Astrocyte of the spinal cord (primary cell): ENCODE measurements around the gene GPX2.

ENCODE experiments used
- DNase-seq: peaks from one replicate; pipeline ENCODE4 v3.0.0; 2011; ENCODE audit warnings: low read depth, low spot score
- H3K4me3 ChIP-seq: 2 replicates; pipeline ENCODE4 v1.5.1; 2011; ENCODE audit warnings: low read depth, mild to moderate bottlenecking, low read length, moderate library complexity
- CTCF ChIP-seq: IDR thresholded peaks from 2 replicates; pipeline ENCODE4 v1.5.1; 2012; ENCODE audit warnings: low read depth, mild to moderate bottlenecking, low read length, inconsistent platforms
- in situ Hi-C: cut with HindIII; loops from 2 replicates; pipeline ENCODE4 v1.10.0; 2017; ENCODE audit warnings: low sequenced_read_pairs

GPX2 gene

GRCh38 chr14:64954491-64955240 lies 12.1 kb upstream of the GPX2 start:
- H3K4me3 ChIP-seq, result no peak overlapping the region
- in situ Hi-C loops, result no loop called here
- TF ChIP-seq CTCF, result no peak
- no peak for DNase-seq

GRCh38 chr14:64953661-64954060 lies 11.1 kb upstream of the GPX2 start:
- in situ Hi-C loops, result no loop called here
- no peak overlapping the region for H3K4me3 ChIP-seq
- no peak for TF ChIP-seq CTCF
- DNase-seq, result no peak

GRCh38 chr14:64953310-64953654 lies 10.7 kb upstream of the GPX2 start:
- in situ Hi-C loops, result no loop called here
- no peak overlapping the region for H3K4me3 ChIP-seq
- DNase-seq, result no peak
- no peak for TF ChIP-seq CTCF

- peak; percentile 32 for DNase-seq
- H3K4me3 ChIP-seq, result no peak overlapping the region
- in situ Hi-C loops, result no loop called here
- TF ChIP-seq CTCF, result peak; percentile 12
These were observed 10.2 kb upstream of the GPX2 start for GRCh38 chr14:64952598-64953309.

- H3K4me3 ChIP-seq, result no peak overlapping the region
- TF ChIP-seq CTCF, result no peak
- DNase-seq, result no peak
- in situ Hi-C loops, result no loop called here
These were observed 9.2 kb upstream of the GPX2 start for GRCh38 chr14:64951724-64952123.

GRCh38 chr14:64951291-64951690 lies 8.7 kb upstream of the GPX2 start:
- H3K4me3 ChIP-seq, result no peak overlapping the region
- in situ Hi-C loops, result no loop called here
- no peak for DNase-seq
- TF ChIP-seq CTCF, result no peak
